Forelimb muscle (tissue), 1 donor: ENCODE measurements around the gene ADM. TPM values are rescaled to one million over a fixed set of nuclear protein-coding genes. Genes with fewer than 3 reads are reported as not detected.
"Not testable (repeated sequence)": the region's sequence is repeated elsewhere in the genome, so short reads cannot be mapped to it uniquely, and the experiment has no call there.

ENCODE experiments used
- DNase-seq: peaks from one replicate; pipeline ENCODE4 v3.0.0-alpha.2; 2013; ENCODE audit warnings: low read depth
- polyA plus RNA-seq: library from polyadenylated mRNA; unstranded; fragments of 120-200 nt; gene quantifications from one replicate; pipeline ENCODE4 v1.2.1, GENCODE V29; 2013; ENCODE audit not compliant: insufficient read length

Gene ADM, protein sequence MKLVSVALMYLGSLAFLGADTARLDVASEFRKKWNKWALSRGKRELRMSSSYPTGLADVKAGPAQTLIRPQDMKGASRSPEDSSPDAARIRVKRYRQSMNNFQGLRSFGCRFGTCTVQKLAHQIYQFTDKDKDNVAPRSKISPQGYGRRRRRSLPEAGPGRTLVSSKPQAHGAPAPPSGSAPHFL
- polyA plus RNA-seq = 7.4 TPM

DNA sequence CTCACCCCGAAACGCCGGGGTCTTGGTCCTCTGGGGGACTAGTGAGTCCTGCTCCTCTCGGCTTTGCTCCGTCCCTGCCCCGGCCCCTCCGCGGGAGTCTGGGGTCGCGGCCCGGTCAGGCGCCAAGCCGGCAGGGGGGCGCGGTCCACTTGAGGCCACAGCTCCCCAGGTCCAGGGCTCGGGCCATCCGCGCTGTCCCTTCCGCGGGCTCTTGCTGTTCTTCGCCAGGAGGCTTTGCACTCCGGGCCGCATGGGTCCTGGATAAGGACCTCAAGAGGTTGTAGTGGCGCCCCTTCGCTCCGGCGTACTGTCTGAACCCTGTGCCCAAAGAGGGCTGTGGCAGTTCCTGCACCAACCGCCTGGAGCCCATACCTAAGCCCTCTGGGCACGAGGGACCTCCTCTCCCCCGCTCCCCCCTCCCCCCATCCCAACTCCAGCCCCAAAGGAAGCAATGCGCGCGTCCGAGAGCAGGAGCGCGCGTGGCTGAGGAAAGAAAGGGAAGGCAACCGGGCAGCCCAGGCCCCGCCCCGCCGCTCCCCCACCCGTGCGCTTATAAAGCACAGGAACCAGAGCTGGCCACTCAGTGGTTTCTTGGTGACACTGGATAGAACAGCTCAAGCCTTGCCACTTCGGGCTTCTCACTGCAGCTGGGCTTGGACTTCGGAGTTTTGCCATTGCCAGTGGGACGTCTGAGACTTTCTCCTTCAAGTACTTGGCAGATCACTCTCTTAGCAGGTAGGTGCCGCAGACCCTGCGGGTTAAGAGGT, at the start of gene ADM:
TSS of gene ADM (plus strand) at position 579 of the 767 bp plus-strand sequence. CDS start 628 bp downstream, outside the sequence.
- DNase-seq = no peak

DNA sequence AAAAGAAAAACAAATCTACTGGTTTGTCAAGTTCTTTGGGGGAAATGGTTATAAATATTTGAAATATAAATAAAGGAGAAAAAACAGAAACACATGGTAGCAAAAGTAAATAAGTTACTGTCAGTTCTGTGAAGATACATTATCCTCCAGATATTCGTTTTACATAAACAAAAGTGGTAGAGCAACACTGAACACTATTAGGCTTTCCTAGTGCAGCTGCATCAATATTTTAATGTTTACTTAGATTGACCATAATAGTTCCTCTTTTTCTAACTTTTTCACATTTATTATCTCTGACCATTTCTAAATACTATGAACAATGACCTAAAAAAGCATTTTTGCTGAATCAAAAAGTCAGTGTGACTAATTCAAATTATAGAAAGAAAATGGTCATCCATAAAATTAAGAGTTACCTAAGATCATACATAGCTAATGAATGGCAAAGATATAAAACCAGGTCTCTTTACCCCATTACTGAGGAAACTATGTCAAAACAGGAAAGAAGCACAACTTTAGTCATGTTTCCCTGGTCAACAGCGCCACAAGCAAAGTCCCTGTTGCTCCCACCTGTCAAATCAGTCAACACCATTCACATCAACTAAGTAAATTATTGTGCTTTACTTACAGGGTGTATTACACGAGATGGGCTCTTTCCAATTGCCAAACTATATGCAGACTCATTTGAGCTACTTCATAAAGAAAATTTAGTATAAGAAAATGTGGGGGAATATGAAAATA, 49.3 kb upstream of the ADM start:
- no peak for DNase-seq

DNA sequence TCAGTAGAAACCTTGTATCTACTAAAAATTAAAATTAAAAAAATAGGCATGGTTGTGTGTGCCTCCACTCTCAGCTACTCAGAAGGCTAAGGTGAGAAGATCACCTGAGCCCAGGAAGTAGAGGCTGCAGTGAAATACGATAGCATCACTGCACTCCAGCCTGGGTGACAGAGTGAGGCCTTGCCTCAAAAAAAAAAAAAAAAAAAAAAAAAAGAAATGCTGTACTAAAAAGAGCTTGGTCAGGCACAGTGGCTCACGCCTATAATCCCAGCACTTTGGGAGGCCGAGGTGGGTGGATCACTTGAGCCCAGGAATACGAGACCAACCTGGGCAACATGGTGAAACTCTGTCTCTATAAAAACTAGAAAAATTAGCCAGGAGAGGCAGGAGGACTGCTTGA, 47.4 kb upstream of the ADM start:
- DNase-seq = no peak

- no peak for DNase-seq
Observed at GRCh38 chr11:10261821-10262220, 43.1 kb upstream of the ADM start.

DNA sequence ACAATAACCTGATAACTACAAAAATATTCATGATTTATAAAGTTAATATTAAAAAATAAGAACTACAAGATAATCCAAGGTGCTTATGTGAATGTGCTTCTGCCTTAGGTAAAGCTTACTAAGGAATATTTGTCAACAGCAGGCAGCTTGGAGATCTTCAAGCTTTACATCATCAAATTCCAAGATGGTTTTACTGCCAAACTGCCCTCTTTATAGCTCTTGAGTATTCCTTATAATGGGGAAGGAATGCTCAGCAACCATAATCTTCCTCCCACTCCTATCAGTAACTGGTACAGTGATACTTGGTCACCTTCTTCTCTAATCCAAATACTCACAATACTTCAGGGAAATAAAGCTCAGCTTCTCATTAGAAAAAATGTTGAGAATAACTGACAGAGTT, 40.9 kb upstream of the ADM start:
- no peak for DNase-seq

DNA sequence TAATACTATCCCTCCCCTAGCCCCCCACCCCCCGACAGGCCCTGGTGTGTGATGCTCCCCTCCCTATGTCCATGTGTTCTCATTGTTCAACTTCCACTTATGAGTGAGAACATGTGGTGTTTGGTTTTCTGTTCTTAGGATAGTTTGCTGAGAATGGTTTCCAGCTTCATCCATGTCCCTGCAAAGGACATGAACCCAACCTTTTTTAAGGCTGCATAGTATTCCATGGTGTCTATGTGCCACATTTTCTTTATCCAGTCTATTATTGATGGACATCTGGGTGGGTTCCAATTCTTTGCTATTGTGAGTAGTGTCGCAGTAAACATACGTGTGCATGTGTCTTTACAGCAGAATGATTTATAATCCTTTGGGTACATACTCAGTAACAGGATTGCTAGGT, 40.2 kb upstream of the ADM start:
- not testable (repeated sequence) for DNase-seq

DNA sequence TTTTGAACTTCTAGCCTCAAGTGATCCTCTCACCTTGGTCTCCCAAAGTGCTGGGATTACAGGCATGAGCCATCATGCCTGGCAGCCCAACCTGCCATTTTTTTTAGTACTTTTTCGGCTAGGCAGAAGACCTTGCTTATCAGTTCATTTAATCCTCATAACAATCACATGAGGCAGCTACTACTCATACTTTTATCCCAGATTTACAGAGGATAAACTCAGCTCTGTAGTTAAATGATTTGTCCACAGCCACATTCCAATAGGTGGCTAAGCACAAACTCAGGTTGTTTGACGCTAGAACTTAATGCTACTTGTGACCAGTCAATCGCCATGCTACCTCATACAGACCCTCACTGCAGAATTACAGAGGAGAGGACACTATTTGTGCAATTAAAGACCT, 38.9 kb upstream of the ADM start:
- DNase-seq = no peak

DNA sequence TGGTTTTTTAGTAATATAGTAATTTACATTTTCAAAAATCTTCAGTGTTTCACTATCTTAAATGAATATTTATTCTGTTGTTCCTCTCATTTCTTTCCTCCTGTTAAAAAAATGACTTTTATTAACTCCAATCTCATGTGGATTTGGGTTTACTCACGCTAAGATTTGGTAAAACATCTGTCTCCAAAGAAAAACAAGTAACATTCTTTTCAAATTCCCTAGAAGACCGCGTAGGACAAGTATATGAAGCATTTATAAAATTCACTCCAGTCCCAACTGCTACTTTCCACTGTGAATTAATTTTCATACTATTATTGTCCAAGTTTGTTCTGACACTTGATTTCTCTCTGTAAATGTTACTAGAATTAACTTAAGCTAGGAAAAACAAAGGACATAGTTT, 37.1 kb upstream of the ADM start:
- DNase-seq = no peak

DNA sequence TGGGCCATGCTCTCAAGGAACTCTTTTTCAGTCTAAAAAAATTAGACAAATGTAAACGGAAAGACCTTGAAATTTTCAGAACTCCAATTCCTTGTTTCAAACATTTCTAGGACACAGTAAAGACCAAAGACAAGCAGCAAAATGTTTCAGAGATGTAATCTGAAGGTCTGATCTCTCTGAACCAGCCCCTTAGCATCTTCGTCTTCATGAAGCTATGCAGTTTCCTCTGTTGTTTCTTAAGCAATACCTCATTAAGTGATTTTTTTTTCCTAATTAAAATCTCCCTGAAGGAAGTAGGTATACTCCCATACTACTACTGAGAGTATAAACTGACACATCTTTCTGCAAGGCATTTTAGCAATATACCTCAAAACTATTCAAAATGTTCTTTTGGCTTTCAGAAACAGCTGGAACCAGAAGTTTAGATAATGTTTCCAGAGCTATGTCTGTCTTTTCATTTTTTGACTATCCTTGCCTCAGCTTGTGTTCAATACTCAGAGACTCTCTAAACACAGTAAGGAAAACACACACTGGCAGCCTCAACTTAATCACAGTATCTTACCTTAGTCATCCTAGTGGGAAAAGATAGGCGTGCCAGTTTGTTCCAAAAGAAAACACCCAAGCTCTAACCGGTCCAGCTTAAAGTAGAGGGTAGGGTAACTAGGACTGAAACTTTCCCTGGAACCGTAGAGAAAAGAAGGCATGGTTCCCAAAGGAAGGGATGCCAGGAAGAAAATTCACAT, 36.0 kb upstream of the ADM start:
- no peak for DNase-seq

- DNase-seq = no peak
Observed at GRCh38 chr11:10272132-10272531, 32.7 kb upstream of the ADM start.

DNA sequence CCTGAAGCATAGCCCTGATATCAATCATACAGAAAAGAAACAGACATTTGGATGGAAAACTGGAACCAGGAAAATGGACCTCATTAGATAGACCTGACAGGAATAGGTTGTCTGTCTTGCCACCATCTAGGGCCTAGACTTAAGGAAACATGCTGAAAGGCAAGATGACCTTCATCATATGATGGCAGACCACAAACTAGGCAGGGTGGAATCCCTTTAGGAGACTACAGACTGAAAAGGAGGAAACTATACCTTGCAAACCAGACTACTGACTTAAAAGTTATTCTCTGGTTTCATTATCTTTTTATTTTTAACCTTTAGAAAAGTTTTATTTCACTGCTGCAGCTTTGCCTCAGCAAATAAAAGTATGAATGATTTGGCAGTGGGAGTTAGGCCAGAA, 31.1 kb upstream of the ADM start:
- no peak for DNase-seq

- no peak for DNase-seq
Observed at GRCh38 chr11:10274726-10275125, 30.1 kb upstream of the ADM start.

GRCh38 chr11:10275714-10276113, 29.2 kb upstream of the ADM start:
- DNase-seq = no peak

- no peak for DNase-seq
Observed at GRCh38 chr11:10282117-10282516, 22.8 kb upstream of the ADM start.

DNA sequence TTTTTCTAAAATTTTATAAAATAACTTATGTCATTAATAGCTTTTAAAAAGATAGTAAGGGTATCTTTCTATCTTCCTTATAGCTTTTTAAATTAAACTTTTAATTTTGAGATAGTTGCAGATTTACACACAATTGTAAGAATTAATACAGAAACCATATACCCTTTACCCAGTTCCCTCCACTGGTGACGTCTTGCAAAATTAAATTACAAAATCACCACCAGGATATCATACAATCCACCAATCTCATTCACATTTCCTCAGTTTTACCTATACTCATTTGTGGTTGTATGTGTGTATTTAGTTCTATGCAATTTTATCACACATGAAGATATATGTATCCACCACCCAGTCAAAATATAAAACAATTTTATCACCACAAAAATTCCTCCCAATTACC, 20.9 kb upstream of the ADM start:
- DNase-seq = no peak

GRCh38 chr11:10285148-10285802, 19.6 kb upstream of the ADM start:
- no peak for DNase-seq

- no peak for DNase-seq
Observed at GRCh38 chr11:10287140-10287539, 17.7 kb upstream of the ADM start.

DNA sequence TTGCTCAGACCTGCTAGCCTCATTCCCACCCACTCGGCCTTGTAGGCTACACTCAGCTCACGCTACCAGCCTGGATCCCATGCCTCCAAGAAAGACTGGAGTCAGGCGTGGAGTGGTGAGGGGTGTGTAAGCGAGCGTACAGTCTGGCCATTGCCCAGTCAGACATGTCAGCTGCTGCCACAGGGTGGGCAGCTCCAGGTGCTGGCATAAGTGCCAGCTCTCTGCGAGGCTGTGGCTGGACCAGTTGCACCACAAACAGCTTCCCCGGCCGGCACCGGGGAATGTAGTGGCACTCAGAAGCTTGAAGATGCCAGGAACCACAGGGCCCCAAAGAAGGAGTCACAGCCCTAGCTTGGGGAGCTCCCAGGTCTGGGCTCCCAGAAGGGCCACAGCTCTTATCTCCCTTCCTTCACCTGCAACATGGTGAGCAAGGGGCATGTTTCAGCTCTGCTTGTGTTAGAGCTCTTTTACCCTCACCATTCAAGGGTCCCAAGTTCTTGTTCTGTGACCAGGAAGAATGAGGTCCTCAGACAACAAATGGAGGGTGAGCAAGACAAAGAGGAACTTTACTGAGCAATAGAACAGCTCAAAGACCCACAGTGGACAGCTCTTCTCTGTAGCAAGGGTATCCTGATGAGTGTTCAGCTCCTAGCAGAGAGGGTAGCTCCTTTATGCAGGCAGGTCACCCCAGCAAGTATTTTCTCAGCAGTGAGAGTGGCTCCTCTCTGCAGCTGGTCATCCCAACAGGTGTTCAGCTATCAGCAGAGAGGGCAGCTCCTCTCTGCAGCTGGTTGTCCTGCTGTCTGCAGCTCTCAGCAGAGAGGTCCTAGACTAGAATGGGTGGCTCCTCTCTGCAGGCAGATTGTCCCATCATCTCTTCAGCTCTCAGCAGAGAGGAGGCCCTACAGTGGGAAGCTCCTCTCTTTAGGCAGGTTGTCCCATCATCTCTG, 16.8 kb upstream of the ADM start:
- DNase-seq = no peak

GRCh38 chr11:10288881-10289764, 15.8 kb upstream of the ADM start:
- DNase-seq = no peak
